ENCODE results near the gene ARHGAP22. TPM values are rescaled to one million over a fixed set of nuclear protein-coding genes. Genes with fewer than 3 reads are reported as not detected.

ARHGAP22 gene
- total and polyA plus RNA-seq, 3 experiments from 2014 or later: not detected

GRCh38 chr10:48462482-48463020 is 142.3 kb downstream of the ARHGAP22 start:
- no peaks in the 10 kb centered on the region for H3K9me3 ChIP-seq (ENCODE audit: low read length)
- ChIA-PET POLR2A (no interaction called here), CTCF (no interaction called here)
- H3K4me3 Mint-ChIP-seq: no peak overlapping the region
- H3K4me1 ChIP-seq (ENCODE audit: insufficient read depth, low read length): no peaks in the 10 kb centered on the region
- no peak for DNase-seq
- H3K4me1 Mint-ChIP-seq: no peaks in the 10 kb centered on the region
- H3K27ac ChIP-seq (ENCODE audit: low read depth, low read length): no peak overlapping the region
- no peak overlapping the region for H3K27ac Mint-ChIP-seq
- H3K36me3 Mint-ChIP-seq: no peaks in the 10 kb centered on the region
- H3K36me3 ChIP-seq (ENCODE audit: insufficient read depth, low read length): no peaks in the 10 kb centered on the region
- H3K4me3 ChIP-seq (ENCODE audit: low read length): no peak overlapping the region
- no peaks in the 10 kb centered on the region for H3K27me3 ChIP-seq (ENCODE audit: insufficient read depth, low read length, poor library complexity, severe bottlenecking)
- peaks cover 0 to 2% of the 10 kb centered on the region in 2 donors for H3K27me3 Mint-ChIP-seq
- no peaks in the 10 kb centered on the region for H3K9me3 Mint-ChIP-seq

GRCh38 chr10:48461623-48462481 is 143.0 kb downstream of the ARHGAP22 start:
- H3K4me3 Mint-ChIP-seq: no peak overlapping the region
- POLR2A ChIA-PET: no interaction called here
- H3K27me3 Mint-ChIP-seq: peaks cover 2 to 5% of the 10 kb centered on the region in 2 donors
- Histone ChIP-seq H3K27ac (ENCODE audit: low read depth, low read length) (no peak overlapping the region), H3K9me3 (ENCODE audit: low read length) (no peaks in the 10 kb centered on the region), H3K27me3 (ENCODE audit: insufficient read depth, low read length, poor library complexity, severe bottlenecking) (no peaks in the 10 kb centered on the region), H3K36me3 (ENCODE audit: insufficient read depth, low read length) (no peaks in the 10 kb centered on the region), H3K4me3 (ENCODE audit: low read length) (no peak overlapping the region), H3K4me1 (ENCODE audit: insufficient read depth, low read length) (no peaks in the 10 kb centered on the region)
- no peaks in the 10 kb centered on the region for H3K4me1 Mint-ChIP-seq
- H3K27ac Mint-ChIP-seq: no peak overlapping the region
- DNase-seq: no peak
- CTCF ChIA-PET: no interaction called here
- H3K36me3 Mint-ChIP-seq: no peaks in the 10 kb centered on the region
- no peaks in the 10 kb centered on the region for H3K9me3 Mint-ChIP-seq

DNA sequence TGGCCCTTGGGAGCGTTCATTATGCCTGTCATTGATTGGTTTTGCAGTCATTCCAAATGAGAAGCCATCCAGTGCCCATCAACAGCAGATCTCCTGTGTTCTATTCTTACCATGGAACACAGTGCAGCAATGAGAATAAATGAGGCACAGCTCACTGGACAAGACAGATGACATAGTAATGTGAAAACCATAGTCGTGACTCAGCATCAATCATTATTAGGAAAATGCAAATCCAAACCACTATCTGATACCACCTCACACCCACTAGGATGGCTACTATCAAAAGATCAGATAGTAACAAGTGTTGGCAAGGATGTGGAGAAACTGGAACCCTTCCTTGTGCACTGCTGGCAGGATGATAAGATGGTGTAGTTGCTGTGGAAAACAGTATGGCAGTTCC is 144.7 kb downstream of the ARHGAP22 start:
- Mint-ChIP-seq H3K36me3 (no peaks in the 10 kb centered on the region), H3K4me3 (no peak overlapping the region), H3K27ac (no peak overlapping the region), H3K4me1 (no peaks in the 10 kb centered on the region), H3K27me3 (peaks cover 0 to 5% of the 10 kb centered on the region in 2 donors), H3K9me3 (no peaks in the 10 kb centered on the region)
- no peaks in the 10 kb centered on the region for H3K36me3 ChIP-seq (ENCODE audit: insufficient read depth, low read length)
- DNase-seq: no peak
- H3K4me3 ChIP-seq (ENCODE audit: low read length): no peak overlapping the region
- no peaks in the 10 kb centered on the region for H3K27me3 ChIP-seq (ENCODE audit: insufficient read depth, low read length, poor library complexity, severe bottlenecking)
- no peaks in the 10 kb centered on the region for H3K4me1 ChIP-seq (ENCODE audit: insufficient read depth, low read length)
- no peaks in the 10 kb centered on the region for H3K9me3 ChIP-seq (ENCODE audit: low read length)
- CTCF ChIA-PET: no interaction called here
- POLR2A ChIA-PET: no interaction called here
- H3K27ac ChIP-seq (ENCODE audit: low read depth, low read length): no peak overlapping the region

- CTCF ChIA-PET: interaction anchor here (1.4 kb wide), 1 partner anchor 10 kb away, joined by 4 read pairs; no protein-coding TSS in a partner anchor
- no peak overlapping the region for H3K27ac Mint-ChIP-seq
- no peaks in the 10 kb centered on the region for H3K36me3 ChIP-seq (ENCODE audit: insufficient read depth, low read length)
- peaks cover 0 to 5% of the 10 kb centered on the region in 2 donors for H3K27me3 Mint-ChIP-seq
- no peaks in the 10 kb centered on the region for H3K9me3 Mint-ChIP-seq
- H3K27me3 ChIP-seq (ENCODE audit: insufficient read depth, low read length, poor library complexity, severe bottlenecking): no peaks in the 10 kb centered on the region
- no peaks in the 10 kb centered on the region for H3K36me3 Mint-ChIP-seq
- no peaks in the 10 kb centered on the region for H3K4me1 ChIP-seq (ENCODE audit: insufficient read depth, low read length)
- POLR2A ChIA-PET: no interaction called here
- no peak overlapping the region for H3K4me3 ChIP-seq (ENCODE audit: low read length)
- no peaks in the 10 kb centered on the region for H3K4me1 Mint-ChIP-seq
- H3K27ac ChIP-seq (ENCODE audit: low read depth, low read length): no peak overlapping the region
- H3K9me3 ChIP-seq (ENCODE audit: low read length): no peaks in the 10 kb centered on the region
- no peak for DNase-seq
- H3K4me3 Mint-ChIP-seq: no peak overlapping the region
Observed at GRCh38 chr10:48459270-48460150, 145.4 kb downstream of the ARHGAP22 start.

DNA sequence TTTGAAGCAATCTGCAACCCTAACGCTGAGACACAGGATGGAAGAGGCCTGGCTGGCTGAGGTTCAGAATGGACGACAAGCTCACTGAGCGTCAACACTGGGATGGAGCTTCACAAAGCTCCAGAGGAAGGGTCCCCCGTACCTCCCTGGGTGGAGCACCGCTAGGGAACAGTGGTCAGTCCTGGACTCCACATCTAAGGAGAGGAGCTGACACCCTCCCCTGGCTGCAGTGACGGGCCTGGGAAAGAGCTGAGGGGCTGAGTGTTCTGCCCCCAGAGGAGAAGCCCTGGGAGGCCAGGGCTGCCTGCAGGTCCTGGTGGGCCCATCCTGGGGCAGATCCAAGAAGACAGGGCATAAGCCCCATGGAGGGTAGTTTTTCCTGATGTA is 146.2 kb downstream of the ARHGAP22 start:
- Histone ChIP-seq H3K27me3 (ENCODE audit: insufficient read depth, low read length, poor library complexity, severe bottlenecking) (no peaks in the 10 kb centered on the region), H3K27ac (ENCODE audit: low read depth, low read length) (no peak overlapping the region), H3K4me3 (ENCODE audit: low read length) (no peak overlapping the region), H3K9me3 (ENCODE audit: low read length) (no peaks in the 10 kb centered on the region), H3K36me3 (ENCODE audit: insufficient read depth, low read length) (no peaks in the 10 kb centered on the region), H3K4me1 (ENCODE audit: insufficient read depth, low read length) (no peaks in the 10 kb centered on the region)
- ChIA-PET POLR2A (no interaction called here), CTCF (interaction anchor here (1.4 kb wide), 1 partner anchor 9 kb away, joined by 4 read pairs; no protein-coding TSS in a partner anchor)
- Mint-ChIP-seq H3K9me3 (no peaks in the 10 kb centered on the region), H3K36me3 (no peaks in the 10 kb centered on the region), H3K4me3 (no peak overlapping the region), H3K27ac (no peak overlapping the region), H3K27me3 (peaks cover 0 to 5% of the 10 kb centered on the region in 2 donors), H3K4me1 (no peaks in the 10 kb centered on the region)
- DNase-seq: no peak

- no peaks in the 10 kb centered on the region for H3K9me3 Mint-ChIP-seq
- POLR2A ChIA-PET: no interaction called here
- H3K27ac Mint-ChIP-seq: no peak overlapping the region
- Histone ChIP-seq H3K4me3 (ENCODE audit: low read length) (no peak overlapping the region), H3K27ac (ENCODE audit: low read depth, low read length) (no peak overlapping the region), H3K9me3 (ENCODE audit: low read length) (no peaks in the 10 kb centered on the region), H3K4me1 (ENCODE audit: insufficient read depth, low read length) (no peaks in the 10 kb centered on the region), H3K36me3 (ENCODE audit: insufficient read depth, low read length) (no peaks in the 10 kb centered on the region), H3K27me3 (ENCODE audit: insufficient read depth, low read length, poor library complexity, severe bottlenecking) (no peaks in the 10 kb centered on the region)
- no peak for DNase-seq
- no peaks in the 10 kb centered on the region for H3K36me3 Mint-ChIP-seq
- H3K27me3 Mint-ChIP-seq: peaks cover 0 to 5% of the 10 kb centered on the region in 2 donors
- no peaks in the 10 kb centered on the region for H3K4me1 Mint-ChIP-seq
- no peak overlapping the region for H3K4me3 Mint-ChIP-seq
- CTCF ChIA-PET: interaction anchor here (1.4 kb wide), 1 partner anchor 9 kb away, joined by 4 read pairs; no protein-coding TSS in a partner anchor
Observed at GRCh38 chr10:48457949-48458661, 146.8 kb downstream of the ARHGAP22 start.

DNA sequence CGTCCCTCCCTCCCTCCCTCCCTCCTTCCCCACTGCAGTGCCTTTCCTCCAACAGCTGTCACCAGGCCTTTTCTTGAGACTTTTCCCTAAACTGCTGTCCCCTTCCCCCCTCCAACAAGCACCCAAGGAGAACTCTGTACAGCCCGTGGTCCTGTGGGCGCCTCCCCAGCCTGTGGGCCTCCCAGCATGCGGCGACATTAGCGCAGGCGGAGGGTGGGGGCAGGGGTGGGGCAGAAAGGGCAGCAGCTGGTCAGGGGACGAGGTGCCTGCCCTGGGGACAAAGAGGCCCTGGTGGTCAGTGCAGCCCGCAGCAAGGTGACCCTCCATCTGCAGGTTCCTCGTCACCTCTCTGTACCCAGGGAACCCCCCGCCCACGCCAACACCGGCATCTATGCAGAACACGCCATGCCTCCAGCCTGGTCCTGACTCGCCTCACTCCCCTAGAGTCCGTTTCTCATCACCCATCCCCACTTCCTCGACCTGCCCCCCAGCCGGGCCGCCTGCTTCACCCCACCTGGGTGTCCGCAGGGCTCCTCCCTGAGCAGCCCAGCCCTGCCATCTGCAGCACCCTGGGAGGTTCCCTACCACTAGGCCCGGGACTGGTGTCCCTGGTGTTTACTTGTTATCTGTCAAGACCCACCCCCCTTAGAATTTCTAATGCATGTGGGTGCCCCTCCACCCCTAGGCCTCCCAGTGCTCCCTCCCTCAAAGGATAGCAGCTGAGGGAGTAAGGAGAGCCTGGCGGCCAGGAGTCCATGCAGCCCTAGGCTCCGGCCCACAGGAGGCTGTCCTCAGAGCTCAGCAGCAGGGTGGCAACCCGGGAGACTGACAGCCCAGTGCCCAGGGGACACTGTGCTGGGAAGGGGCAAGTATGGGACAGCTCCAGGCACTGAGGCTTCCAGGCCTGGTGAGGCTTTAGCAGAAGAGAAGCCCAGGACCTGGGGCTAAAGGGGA is 147.8 kb downstream of the ARHGAP22 start:
- Histone ChIP-seq H3K27me3 (ENCODE audit: insufficient read depth, low read length, poor library complexity, severe bottlenecking) (no peaks in the 10 kb centered on the region), H3K4me3 (ENCODE audit: low read length) (no peak overlapping the region), H3K9me3 (ENCODE audit: low read length) (no peaks in the 10 kb centered on the region), H3K27ac (ENCODE audit: low read depth, low read length) (peak overlapping the region; percentile 47), H3K36me3 (ENCODE audit: insufficient read depth, low read length) (no peaks in the 10 kb centered on the region), H3K4me1 (ENCODE audit: insufficient read depth, low read length) (no peaks in the 10 kb centered on the region)
- DNase-seq: no peak
- no peaks in the 10 kb centered on the region for H3K9me3 Mint-ChIP-seq
- peaks cover 0 to 5% of the 10 kb centered on the region in 2 donors for H3K27me3 Mint-ChIP-seq
- no peaks in the 10 kb centered on the region for H3K4me1 Mint-ChIP-seq
- H3K36me3 Mint-ChIP-seq: no peaks in the 10 kb centered on the region
- ChIA-PET POLR2A (no interaction called here), CTCF (no interaction called here)
- no peak overlapping the region for H3K4me3 Mint-ChIP-seq
- H3K27ac Mint-ChIP-seq: no peak overlapping the region
